Fibroblast of pulmonary artery (primary cell): Measurements from ENCODE around the gene RHOJ.
A peak's percentile ranks its signal among the peaks of the same experiment; 100 is the strongest.

Experiments used
- DNase-seq: peaks from one replicate; pipeline ENCODE4 v3.0.0-alpha.2; 2010; ENCODE audit warnings: low read depth
- H3K4me3 ChIP-seq: replicated peaks from 2 replicates; pipeline ENCODE4 v1.5.1; 2011; ENCODE audit warnings: low read depth, mild to moderate bottlenecking, control low read depth, low read length, moderate library complexity
- TF ChIP-seq, protein P1 (sequence below): IDR thresholded peaks from 2 replicates; pipeline ENCODE4 v1.5.1; 2011; ENCODE audit warnings: mild to moderate bottlenecking, control low read depth, low read length, inconsistent platforms; ENCODE audit errors: missing control alignments

RHOJ gene

DNA sequence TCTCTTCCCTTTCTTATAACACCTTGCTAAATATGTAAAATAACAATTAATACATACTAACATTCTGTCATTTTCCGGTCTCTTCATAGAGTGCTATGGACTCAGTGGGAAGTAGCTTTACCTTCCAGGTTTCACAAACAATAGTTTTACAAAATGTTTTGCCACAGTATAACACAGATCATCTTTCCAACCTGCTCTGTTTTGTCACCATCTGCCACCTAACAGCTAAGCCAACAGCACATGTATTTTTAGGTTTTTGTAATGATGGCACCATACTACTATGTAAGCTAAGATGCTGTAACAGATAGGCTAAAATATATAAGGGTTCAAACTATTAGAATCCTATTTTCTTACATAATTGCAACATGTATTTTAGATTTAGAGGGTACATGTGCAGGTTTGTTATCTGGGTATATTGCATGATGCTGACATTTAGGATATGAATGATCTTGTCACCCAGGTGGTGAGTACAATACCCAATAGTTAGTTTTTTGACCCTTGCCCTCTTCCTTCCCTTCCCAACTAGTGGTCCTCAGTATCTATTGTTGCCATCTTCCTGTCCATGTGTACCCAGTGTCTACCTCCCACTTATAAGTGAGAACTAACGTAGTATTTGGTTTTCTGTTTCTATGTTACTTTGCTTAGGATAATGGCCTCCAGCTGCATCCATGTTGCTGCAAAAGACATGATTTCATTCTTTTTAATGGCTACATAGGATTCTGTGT, 8.7 kb downstream of the RHOJ start:
- TF ChIP-seq, protein P1, sequence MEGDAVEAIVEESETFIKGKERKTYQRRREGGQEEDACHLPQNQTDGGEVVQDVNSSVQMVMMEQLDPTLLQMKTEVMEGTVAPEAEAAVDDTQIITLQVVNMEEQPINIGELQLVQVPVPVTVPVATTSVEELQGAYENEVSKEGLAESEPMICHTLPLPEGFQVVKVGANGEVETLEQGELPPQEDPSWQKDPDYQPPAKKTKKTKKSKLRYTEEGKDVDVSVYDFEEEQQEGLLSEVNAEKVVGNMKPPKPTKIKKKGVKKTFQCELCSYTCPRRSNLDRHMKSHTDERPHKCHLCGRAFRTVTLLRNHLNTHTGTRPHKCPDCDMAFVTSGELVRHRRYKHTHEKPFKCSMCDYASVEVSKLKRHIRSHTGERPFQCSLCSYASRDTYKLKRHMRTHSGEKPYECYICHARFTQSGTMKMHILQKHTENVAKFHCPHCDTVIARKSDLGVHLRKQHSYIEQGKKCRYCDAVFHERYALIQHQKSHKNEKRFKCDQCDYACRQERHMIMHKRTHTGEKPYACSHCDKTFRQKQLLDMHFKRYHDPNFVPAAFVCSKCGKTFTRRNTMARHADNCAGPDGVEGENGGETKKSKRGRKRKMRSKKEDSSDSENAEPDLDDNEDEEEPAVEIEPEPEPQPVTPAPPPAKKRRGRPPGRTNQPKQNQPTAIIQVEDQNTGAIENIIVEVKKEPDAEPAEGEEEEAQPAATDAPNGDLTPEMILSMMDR = no peak
- no peak for DNase-seq
- H3K4me3 ChIP-seq = no peak overlapping the region

GRCh38 chr14:63214417-63215196, 10.4 kb downstream of the RHOJ start:
- peak; percentile 49 for DNase-seq
- no peak overlapping the region for H3K4me3 ChIP-seq
- TF ChIP-seq, protein P1 = no peak

DNA sequence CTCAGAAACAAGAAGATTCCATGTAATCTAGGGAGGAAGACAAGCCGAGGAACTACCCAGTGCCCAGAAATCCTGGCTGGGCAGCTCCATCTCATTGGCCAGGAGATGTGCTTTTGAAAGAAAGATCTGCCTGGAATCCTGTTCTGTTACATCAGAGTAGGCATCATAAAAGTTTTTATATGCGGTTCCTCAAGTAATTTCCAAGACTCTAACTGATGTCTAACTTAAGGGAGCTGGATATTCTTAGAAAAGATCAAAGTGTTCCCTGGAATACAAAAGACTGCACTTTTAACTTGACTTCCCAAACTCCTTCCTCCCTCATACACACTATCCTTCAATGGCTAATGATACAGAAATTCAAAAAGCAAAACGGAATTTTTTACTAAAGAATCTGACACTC, 16.3 kb downstream of the RHOJ start:
- TF ChIP-seq, protein P1 = no peak
- no peak overlapping the region for H3K4me3 ChIP-seq
- DNase-seq = no peak

DNA sequence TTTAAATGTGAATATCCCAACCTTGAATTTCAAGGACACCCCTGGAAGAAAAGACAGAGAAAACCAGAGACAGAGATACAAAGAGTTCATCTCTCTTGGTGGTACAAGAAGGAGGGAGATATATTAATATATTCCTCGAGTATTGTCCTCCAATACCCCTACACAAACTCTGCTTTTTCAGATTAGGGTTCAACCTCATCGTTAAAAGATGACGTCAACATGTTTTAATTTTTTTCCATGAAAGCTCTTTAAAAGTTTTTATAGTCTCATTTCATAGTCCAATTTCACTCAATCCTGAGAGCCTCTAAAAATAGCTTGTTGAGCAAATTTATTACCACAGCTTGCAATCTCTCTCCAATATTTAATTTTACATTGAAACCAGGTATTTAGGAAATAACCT, 19.4 kb downstream of the RHOJ start:
- no peak overlapping the region for H3K4me3 ChIP-seq
- TF ChIP-seq, protein P1 = no peak
- DNase-seq = no peak

GRCh38 chr14:63224196-63224595, 20.0 kb downstream of the RHOJ start:
- no peak for DNase-seq
- TF ChIP-seq, protein P1 = no peak
- no peak overlapping the region for H3K4me3 ChIP-seq

GRCh38 chr14:63228217-63228616, 24.0 kb downstream of the RHOJ start:
- TF ChIP-seq, protein P1 = no peak
- peak; percentile 51 for DNase-seq

More at GRCh38 chr14:63228217-63228616, 24.0 kb downstream of the RHOJ start:
- H3K4me3 ChIP-seq = no peak overlapping the region
